GM12874 (cell line): ENCODE measurements around the gene UMPS.

ENCODE experiments used
- CTCF ChIP-seq: IDR thresholded peaks from 2 replicates; pipeline ENCODE4 v1.5.1; 2011; ENCODE audit warnings: low read depth, mild to moderate bottlenecking, control low read depth, low read length, moderate library complexity; ENCODE audit not compliant: insufficient read depth

The UMPS gene

GRCh38 chr3:124772081-124772831 is 42.0 kb downstream of the UMPS start:
- no peak for TF ChIP-seq CTCF

GRCh38 chr3:124773351-124774326 is 43.4 kb downstream of the UMPS start:
- TF ChIP-seq CTCF, result no peak

- TF ChIP-seq CTCF, result no peak
Measured at GRCh38 chr3:124774327-124774718, 44.1 kb downstream of the UMPS start.

- TF ChIP-seq CTCF, result no peak
Measured at GRCh38 chr3:124774841-124775402, 44.7 kb downstream of the UMPS start.

- no peak for TF ChIP-seq CTCF
Measured at GRCh38 chr3:124775877-124776276, 45.6 kb downstream of the UMPS start.

GRCh38 chr3:124776856-124777255 is 46.6 kb downstream of the UMPS start:
- TF ChIP-seq CTCF, result no peak
